AG09309 (cell line): ENCODE results near the gene LCAT.
A peak's percentile ranks its signal among the peaks of the same experiment; 100 is the strongest.

Source experiments
- DNase-seq: peaks from one replicate; pipeline ENCODE4 v3.0.0-alpha.2; 2010; ENCODE audit warnings: low read depth
- H3K4me3 ChIP-seq: 2 replicates; pipeline ENCODE4 v1.5.1; 2011; ENCODE audit warnings: mild to moderate bottlenecking, low read depth, low read length, moderate library complexity; ENCODE audit not compliant: control insufficient read depth
- TF ChIP-seq, protein P1 (sequence below): IDR thresholded peaks from 2 replicates; pipeline ENCODE4 v1.5.1; 2011; ENCODE audit warnings: mild to moderate bottlenecking, low read depth, low read length, inconsistent platforms; ENCODE audit not compliant: insufficient read depth, control insufficient read depth; ENCODE audit errors: missing control alignments

The LCAT gene

DNA sequence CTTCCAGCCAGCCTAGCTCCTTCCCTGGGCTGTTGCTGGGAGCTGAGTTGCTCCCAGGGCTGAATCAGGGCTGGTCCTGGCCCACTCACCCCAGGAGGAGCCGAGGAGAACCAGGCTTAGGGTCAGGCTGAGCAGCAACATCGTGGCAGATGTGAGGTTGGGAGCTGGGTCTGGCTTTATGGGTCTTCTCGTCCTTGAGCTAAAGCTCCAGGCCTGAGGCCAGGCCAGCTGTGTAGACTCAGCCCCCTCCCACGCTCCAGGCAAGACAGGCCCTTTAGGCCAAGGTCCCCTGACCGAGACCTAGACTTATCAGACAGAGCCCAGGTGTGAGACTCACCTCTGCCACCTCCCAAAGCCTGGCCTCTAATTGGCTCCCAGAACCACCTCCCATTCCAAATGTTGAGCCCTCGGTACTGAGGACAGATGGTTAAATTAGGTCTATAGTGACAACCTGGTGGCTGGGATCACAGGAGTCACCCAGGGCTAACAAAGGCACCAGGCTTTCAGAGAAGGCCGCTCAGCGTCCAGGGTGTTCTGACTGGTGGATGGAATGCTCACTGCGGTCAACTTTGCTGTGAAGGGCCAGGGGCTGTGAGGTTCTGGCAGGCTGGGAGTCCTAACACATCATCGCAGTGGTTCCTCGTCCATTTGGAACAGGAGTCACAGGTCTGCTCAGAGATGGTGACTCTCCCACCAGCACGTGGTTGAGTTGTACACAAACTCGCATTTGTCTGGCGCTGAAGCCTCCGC, 12.0 kb downstream of the LCAT start, which contains the start of gene CTRL:
TSS of gene CTRL (minus strand) at position 151 of the 750 bp plus-strand sequence. CDS start at position 141, 10 bp downstream.
- DNase-seq = no peak
- H3K4me3 ChIP-seq = no peak within 1 kb of the TSS
- TF ChIP-seq, protein P1, sequence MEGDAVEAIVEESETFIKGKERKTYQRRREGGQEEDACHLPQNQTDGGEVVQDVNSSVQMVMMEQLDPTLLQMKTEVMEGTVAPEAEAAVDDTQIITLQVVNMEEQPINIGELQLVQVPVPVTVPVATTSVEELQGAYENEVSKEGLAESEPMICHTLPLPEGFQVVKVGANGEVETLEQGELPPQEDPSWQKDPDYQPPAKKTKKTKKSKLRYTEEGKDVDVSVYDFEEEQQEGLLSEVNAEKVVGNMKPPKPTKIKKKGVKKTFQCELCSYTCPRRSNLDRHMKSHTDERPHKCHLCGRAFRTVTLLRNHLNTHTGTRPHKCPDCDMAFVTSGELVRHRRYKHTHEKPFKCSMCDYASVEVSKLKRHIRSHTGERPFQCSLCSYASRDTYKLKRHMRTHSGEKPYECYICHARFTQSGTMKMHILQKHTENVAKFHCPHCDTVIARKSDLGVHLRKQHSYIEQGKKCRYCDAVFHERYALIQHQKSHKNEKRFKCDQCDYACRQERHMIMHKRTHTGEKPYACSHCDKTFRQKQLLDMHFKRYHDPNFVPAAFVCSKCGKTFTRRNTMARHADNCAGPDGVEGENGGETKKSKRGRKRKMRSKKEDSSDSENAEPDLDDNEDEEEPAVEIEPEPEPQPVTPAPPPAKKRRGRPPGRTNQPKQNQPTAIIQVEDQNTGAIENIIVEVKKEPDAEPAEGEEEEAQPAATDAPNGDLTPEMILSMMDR = peak; percentile 12

DNA sequence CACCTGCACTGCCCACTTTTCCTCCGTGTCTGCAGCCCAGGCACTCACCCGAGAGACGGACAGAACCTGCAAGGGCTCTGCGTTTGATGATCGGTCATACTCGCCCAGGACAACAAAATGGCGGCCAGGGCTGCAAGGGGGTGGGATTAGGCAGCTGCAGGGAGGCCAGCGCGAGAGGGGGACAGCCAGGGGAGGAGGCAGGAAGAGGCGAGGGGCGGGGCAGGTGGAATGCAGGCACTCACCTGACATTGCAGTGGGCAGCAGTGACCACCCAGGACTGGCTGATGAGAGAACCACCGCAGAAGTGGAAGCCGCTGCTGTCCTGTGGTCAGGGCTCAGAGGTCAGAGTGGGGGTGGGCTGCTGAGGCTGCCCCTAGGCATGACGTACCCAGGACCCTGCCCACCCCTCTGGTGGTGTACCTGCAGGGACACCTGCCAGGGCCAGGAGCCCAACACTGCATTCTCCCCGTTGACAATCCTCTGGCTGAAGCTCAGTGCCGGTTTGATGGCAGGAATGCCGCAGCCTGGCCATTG, 13.2 kb downstream of the LCAT start:
- DNase-seq = no peak
- no peak overlapping the region for H3K4me3 ChIP-seq
- TF ChIP-seq, protein P1 = no peak

DNA sequence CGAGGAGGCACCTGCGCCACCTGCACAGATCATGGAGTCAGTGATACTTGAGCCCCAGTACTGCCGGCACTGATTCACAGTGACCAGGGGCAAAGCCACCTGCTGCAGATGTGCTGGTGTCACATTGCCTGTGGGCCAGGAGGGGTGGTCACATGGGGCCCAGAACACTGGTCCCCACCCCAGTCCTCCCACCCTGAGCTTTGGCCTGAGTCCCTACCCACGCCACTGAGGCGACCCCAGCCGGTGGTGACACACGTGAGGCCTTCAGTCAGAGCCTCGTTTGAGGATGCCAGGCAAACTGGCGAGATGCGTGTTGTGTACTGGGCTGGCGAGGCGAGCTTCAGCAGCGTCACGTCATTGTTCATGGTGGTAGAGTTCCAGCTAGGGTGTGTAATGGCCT, 13.7 kb downstream of the LCAT start:
- TF ChIP-seq, protein P1 = no peak
- DNase-seq = no peak
- H3K4me3 ChIP-seq = no peak overlapping the region

DNA sequence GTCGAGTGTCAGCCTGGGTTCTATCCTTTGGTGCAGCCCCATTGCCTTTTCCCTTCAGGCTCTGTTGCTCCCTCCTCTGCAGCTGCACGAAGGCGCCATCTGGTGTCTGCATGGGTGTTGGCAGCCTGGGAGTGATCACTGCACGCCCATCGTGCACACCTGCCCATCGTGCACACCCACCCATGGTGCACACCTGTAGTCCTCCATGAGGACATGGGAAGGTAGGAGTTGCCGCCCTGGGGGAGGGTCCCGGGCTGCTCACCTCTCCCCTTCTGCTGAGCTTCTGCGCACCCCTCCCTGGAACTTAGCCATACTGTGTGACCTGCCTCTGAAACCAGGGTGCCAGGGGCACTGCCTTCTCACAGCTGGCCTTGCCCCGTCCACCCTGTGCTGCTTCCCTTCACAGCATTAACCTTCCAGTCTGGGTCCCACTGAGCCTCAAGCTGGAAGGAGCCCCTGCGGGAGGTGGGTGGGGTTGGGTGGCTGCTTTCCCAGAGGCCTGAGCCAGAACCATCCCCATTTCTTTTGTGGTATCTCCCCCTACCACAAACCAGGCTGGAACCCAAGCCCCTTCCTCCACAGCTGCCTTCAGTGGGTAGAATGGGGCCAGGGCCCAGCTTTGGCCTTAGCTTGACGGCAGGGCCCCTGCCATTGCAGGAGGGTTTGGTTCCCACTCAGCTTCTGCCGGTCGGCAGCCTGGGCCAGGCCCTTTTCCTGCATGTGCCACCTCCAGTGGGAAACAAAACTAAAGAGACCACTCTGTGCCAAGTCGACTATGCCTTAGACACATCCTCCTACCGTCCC, 15.2 kb downstream of the LCAT start:
- H3K4me3 ChIP-seq = no peak overlapping the region
- no peak for DNase-seq
- TF ChIP-seq, protein P1 = peak; percentile 95

DNA sequence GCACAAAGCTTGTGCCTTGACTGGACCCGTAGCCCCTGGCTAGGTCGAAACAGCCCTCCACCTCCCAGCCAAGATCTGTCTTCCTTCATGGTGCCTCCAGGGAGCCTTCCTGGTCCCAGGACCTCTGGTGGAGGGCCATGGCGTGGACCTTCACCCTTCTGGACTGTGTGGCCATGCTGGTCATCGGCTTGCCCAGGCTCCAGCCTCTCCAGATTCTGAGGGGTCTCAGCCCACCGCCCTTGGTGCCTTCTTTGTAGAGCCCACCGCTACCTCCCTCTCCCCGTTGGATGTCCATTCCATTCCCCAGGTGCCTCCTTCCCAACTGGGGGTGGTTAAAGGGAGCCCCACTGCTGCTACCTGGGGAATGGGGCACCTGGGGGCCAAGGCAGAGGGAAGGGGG, 15.8 kb downstream of the LCAT start:
- H3K4me3 ChIP-seq = no peak overlapping the region
- TF ChIP-seq, protein P1 = no peak
- no peak for DNase-seq

DNA sequence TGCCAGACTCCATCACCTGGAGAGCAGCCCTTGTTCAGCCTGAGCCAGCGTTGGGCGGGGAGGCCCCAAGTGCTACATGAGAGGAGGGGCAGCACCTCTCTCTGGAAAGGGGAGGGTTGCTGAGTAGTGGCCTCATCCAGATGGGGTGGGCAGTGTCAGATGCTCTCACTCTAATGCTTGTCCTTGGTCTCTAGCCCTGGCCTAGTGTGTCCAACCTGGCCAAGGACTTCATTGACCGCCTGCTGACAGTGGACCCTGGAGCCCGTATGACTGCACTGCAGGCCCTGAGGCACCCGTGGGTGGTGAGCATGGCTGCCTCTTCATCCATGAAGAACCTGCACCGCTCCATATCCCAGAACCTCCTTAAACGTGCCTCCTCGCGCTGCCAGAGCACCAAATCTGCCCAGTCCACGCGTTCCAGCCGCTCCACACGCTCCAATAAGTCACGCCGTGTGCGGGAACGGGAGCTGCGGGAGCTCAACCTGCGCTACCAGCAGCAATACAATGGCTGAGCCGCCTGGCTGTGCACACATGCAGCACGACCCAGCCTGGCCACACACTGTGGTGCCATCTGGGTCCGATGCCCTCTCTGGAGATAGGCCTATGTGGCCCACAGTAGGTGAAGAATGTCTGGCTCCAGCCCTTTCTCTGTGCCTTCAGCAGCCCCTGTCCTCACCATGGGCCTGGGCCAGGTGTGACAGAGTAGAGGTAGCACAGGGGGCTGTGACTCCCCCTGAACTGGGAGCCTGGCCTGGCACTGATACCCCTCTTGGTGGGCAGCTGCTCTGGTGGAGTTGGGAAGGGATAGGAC, 16.6 kb downstream of the LCAT start:
- DNase-seq = no peak
- TF ChIP-seq, protein P1 = no peak
- H3K4me3 ChIP-seq = no peak overlapping the region
